Prostate gland (tissue), 2 donors: ENCODE measurements around the gene PSD2. TPM values are rescaled to one million over a fixed set of nuclear protein-coding genes. Genes with fewer than 3 reads are reported as not detected.

Source experiments
- DNase-seq: peaks from one replicate; pipeline ENCODE4 v3.0.0-alpha.2; 2019; ENCODE audit warnings: low spot score
- H3K27ac ChIP-seq, 2 donors: fragments of 200-600 bp; sonication (generic); 2 replicates each; pipeline ENCODE4 v1.5.1; 2017 to 2019
- H3K27me3 ChIP-seq: fragments of 200-600 bp; sonication (generic); replicated peaks from 2 replicates; pipeline ENCODE4 v1.5.1; 2019; ENCODE audit not compliant: insufficient read depth
- H3K36me3 ChIP-seq, 2 donors: fragments of 200-600 bp; sonication (generic); 1 replicate in 1 of 2; 2 replicates in 1 of 2; pipeline versions ENCODE4 v1.5.1 to v1.8.1; 2017 to 2019
- H3K4me1 ChIP-seq: fragments of 200-600 bp; sonication (generic); replicated peaks from 2 replicates; pipeline ENCODE4 v1.5.1; 2019
- H3K4me3 ChIP-seq, 2 donors: fragments of 200-600 bp; sonication (generic); 2 replicates each; pipeline ENCODE4 v1.5.1; 2017 to 2019
- H3K9me3 ChIP-seq: fragments of 200-600 bp; sonication (generic); 2 replicates; pipeline ENCODE4 v1.5.1; 2017
- POLR2A ChIP-seq: fragments of 450-650 bp; IDR thresholded peaks from one replicate; pipeline ENCODE4 v1.6.1; 2016; ENCODE audit warnings: antibody characterized with exemption, mild to moderate bottlenecking
- POLR2AphosphoS5 ChIP-seq: sonication (generic); formaldehyde crosslinking; IDR thresholded peaks from one replicate; pipeline ENCODE4 v1.6.1; 2017; ENCODE audit warnings: antibody characterized with exemption
- WGBS: methylation state at CpG from one replicate; pipeline ENCODE4 v1.1.5; 2018; 5-methylcytosine and 5-hydroxymethylcytosine counted together
- intact Hi-C: fragments of 100-400 bp; cut with DNase I; formaldehyde crosslinking; loops from one replicate; pipeline ENCODE4 v1.14.2; 2022
- total RNA-seq, 2 donors: library from RNA; depleted of rRNA; stranded (reverse); fragments of >200 nt; gene quantifications; one replicate each; pipeline ENCODE4 v1.1.0, GENCODE V29; 2016
- TF ChIP-seq, protein P1 (sequence below), 4 experiments: fragments of 200-600 bp in 2 of 4; fragments of 450-650 bp in 2 of 4; sonication (generic) in 2 of 4; IDR thresholded peaks; 1 replicate in 3 of 4; 2 replicates in 1 of 4; pipeline ENCODE4 v1.5.1; 2016 to 2019; ENCODE audit warnings: antibody characterized with exemption in 4 of 4, mild to moderate bottlenecking in 2 of 4, moderate library complexity in 2 of 4

PSD2 gene
- under 1 TPM; 0.46 to 0.74 TPM for total RNA-seq

- TF ChIP-seq POLR2A: no peak
- no peak for TF ChIP-seq POLR2AphosphoS5
- TF ChIP-seq, protein P1, sequence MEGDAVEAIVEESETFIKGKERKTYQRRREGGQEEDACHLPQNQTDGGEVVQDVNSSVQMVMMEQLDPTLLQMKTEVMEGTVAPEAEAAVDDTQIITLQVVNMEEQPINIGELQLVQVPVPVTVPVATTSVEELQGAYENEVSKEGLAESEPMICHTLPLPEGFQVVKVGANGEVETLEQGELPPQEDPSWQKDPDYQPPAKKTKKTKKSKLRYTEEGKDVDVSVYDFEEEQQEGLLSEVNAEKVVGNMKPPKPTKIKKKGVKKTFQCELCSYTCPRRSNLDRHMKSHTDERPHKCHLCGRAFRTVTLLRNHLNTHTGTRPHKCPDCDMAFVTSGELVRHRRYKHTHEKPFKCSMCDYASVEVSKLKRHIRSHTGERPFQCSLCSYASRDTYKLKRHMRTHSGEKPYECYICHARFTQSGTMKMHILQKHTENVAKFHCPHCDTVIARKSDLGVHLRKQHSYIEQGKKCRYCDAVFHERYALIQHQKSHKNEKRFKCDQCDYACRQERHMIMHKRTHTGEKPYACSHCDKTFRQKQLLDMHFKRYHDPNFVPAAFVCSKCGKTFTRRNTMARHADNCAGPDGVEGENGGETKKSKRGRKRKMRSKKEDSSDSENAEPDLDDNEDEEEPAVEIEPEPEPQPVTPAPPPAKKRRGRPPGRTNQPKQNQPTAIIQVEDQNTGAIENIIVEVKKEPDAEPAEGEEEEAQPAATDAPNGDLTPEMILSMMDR (IDR thresholded peaks at IDR 0.05): no peak
- Histone ChIP-seq H3K27me3 (peaks cover 3% of the 10 kb centered on the region), H3K36me3 (no peaks in the 10 kb centered on the region), H3K9me3 (no peaks in the 10 kb centered on the region), H3K27ac (no peak within 1 kb of the TSS), H3K4me1 (no peaks in the 10 kb centered on the region), H3K4me3 (peak within 1 kb of the TSS; percentile 27 to 41)
- intact Hi-C loops: loop anchor here (5.0 kb wide), 1 partner anchor 157 kb away; no protein-coding TSS in a partner anchor
- DNase-seq: peak; percentile 35
- WGBS: 5% methylated on average over 61 of the region's 83 CpGs
Observed at GRCh38 chr5:139795074-139796001, at the start of gene PSD2. Gene PSD2, plus strand, starts transcription at chr5:139795808. Its CDS starts 13,633 bp downstream, at chr5:139809441.

- Histone ChIP-seq H3K4me3 (peak overlapping the region; percentile 6 to 21), H3K27ac (no peak overlapping the region), H3K4me1 (peaks cover 9% of the 10 kb centered on the region), H3K9me3 (no peaks in the 10 kb centered on the region), H3K27me3 (peaks cover 2% of the 10 kb centered on the region), H3K36me3 (no peaks in the 10 kb centered on the region)
- 1% methylated on average over 43 of the region's 44 CpGs for WGBS
- no peak for DNase-seq
- intact Hi-C loops: no loop called here
- TF ChIP-seq, protein P1 (IDR thresholded peaks at IDR 0.05): no peak
- TF ChIP-seq POLR2A (no peak), POLR2AphosphoS5 (no peak)
Observed at GRCh38 chr5:139746691-139747582, 48.7 kb upstream of the PSD2 start.

- H3K9me3 ChIP-seq: no peaks in the 10 kb centered on the region
- 3% methylated on average over 49 of the region's 60 CpGs for WGBS
- H3K4me3 ChIP-seq: peak overlapping the region; percentile 1 to 21
- no peaks in the 10 kb centered on the region for H3K36me3 ChIP-seq
- H3K27me3 ChIP-seq: peaks cover 2% of the 10 kb centered on the region
- TF ChIP-seq POLR2A: no peak
- TF ChIP-seq, protein P1 (IDR thresholded peaks at IDR 0.05): no peak
- no peak for TF ChIP-seq POLR2AphosphoS5
- DNase-seq: no peak
- H3K4me1 ChIP-seq: peaks cover 9% of the 10 kb centered on the region
- no peak overlapping the region for H3K27ac ChIP-seq
- intact Hi-C loops: no loop called here
Observed at GRCh38 chr5:139747583-139748504, 47.8 kb upstream of the PSD2 start.

DNA sequence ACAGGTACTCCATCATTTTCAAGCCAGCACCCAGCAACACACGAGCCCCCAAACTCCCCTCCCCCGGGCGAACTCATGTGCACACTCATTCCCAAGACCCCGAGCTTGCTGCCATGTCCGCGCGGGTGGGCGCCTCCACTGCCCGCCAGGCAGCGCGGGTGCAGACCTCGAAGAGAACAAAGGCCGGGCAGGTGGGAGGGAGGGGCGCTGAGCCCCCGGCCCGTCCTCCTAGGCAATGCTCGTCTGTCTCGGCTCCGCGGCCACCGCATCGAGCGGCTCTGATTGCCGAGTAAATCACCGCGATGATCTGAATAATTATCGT lies 47.1 kb upstream of the PSD2 start:
- Histone ChIP-seq H3K9me3 (no peaks in the 10 kb centered on the region), H3K4me1 (peaks cover 9% of the 10 kb centered on the region), H3K27me3 (peaks cover 2% of the 10 kb centered on the region), H3K36me3 (no peaks in the 10 kb centered on the region), H3K4me3 (no peak overlapping the region), H3K27ac (no peak overlapping the region)
- intact Hi-C loops: no loop called here
- DNase-seq: no peak
- TF ChIP-seq POLR2AphosphoS5 (no peak), POLR2A (no peak)
- TF ChIP-seq, protein P1 (IDR thresholded peaks at IDR 0.05): no peak
- WGBS: 31% methylated on average over 27 of the region's 27 CpGs
